ENCODE measurements around the gene TEX38.

DNA sequence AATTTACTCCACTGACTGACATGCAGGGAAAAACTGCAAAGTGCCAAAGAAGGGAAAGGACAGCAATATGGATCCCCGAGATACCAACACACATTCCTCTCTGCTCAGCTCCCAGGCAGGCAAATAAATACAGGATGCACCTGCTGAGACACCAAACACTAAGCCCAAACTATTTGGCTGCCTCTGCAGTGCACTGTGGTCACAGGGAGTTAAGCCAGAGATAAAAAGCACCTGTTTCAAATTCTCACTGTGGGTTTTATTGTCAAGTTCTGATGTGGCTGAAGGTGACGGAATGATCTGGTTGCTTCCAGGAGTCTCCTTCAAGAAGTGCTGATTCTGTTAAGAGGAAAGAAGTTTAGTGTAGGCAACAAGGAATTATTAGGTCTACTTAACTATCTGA, 17.7 kb downstream of the TEX38 start:
- TF ChIP-seq CTCF (conservative IDR thresholded peaks at IDR 0.05; ENCODE audit: low read length) (no peak), EZH2phosphoT487 (IDR thresholded peaks at IDR 0.05; ENCODE audit: borderline replicate concordance) (no peak)

Measured in Loucy (cell line).